NCI-H146 treated with DMSO at 0.1 percent for 48 hours (cell line): ENCODE measurements around the gene TUSC2.

ENCODE experiments used
- DNase-seq: peaks from one replicate; lab custom pipeline; 2025; ENCODE audit not compliant: unreplicated experiment; lab: John Stamatoyannopoulos, UW

Gene TUSC2

GRCh38 chr3:50354850-50355249, 26.8 kb upstream of the TUSC2 start:
- DNase-seq: no peak

DNA sequence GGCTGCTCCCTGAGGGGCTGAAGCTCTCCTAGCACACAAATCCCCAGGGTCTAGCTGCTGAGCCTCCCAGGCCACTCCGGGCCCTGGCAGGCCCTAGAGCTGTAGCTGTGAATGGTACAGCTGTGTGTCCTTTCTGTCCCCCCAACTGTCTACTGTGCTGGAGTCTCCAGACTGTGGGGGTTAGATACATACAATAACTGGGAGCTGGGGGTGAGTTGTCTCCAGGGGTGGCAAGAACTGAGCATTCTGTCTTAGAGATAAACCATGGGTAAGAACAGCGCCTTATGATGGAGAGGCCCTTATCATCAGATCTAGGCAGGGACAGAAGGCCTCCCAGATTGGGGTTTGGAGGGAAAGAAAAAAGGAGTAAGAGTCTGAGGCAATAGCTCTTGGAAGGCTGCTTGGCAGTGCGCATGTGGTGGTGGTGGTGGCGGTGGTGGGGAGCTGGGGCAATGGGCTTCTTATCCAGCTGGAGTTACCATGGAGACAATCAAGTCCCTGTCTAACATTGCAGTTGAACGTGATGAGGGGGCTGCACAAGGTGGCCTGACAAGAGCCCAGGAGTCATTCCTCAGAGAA, 26.3 kb upstream of the TUSC2 start:
- no peak for DNase-seq

DNA sequence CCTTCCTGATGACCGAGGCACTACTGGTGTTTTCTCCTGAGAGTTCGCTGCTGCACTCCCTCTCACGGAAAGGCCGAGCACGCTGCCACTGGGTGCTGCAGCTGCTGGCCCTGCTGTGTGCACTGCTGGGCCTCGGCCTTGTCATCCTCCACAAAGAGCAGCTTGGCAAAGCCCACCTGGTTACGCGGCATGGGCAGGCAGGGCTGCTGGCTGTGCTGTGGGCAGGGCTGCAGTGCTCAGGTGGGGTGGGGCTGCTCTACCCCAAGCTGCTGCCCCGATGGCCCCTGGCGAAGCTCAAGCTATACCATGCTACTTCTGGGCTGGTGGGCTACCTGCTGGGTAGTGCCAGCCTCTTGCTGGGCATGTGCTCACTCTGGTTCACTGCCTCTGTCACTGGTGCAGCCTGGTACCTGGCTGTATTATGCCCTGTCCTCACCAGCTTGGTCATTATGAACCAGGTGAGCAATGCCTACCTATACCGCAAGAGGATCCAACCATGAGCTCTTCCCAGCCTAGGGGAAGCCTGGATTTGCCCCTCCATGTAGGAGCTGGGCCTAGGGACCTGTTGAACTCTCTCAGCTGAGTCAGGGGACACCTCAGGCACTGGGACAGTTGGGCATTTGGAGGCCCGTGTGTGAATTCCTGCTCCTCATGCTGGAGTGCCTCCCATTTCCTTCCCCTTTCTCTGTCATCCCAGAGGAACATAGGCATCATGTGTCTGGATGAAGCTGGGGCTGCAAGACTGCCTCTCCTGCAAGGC, 25.4 kb upstream of the TUSC2 start:
- DNase-seq: no peak

DNA sequence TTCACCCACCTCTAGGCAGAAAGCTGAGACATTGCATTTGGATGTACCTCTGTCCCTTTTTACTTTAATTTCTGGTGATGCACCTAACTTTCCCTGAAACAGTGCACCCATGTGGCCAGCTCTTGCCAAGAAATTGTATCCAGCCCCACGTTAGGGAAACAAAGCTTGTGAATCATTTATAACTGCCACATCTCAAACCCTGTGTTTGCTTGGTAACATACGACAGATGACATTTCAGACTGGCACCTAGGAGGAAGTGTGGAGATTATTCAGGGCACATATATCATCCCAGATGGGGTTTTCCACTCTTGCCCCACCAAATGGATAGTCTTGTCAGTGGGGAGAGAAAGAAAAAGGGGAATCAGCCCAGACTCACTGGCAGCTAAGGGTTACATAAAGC, 24.8 kb upstream of the TUSC2 start:
- no peak for DNase-seq

DNA sequence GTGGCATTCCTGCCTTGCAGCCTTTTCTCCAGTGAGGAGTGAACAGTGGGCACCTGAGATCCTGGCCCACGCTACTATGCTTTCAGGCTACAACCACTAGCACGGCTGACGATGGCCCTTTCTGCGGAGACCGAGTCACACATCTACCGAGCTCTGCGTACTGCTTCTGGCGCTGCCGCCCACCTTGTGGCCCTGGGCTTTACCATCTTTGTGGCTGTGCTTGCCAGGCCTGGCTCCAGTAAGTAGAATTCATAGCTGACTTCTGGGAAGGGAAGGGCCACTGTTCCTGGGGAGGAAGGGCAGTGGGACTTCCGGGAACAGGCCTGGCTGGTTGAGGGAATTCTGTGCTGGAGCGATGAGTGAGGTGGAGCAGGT, 23.3 kb upstream of the TUSC2 start:
- DNase-seq: no peak

DNA sequence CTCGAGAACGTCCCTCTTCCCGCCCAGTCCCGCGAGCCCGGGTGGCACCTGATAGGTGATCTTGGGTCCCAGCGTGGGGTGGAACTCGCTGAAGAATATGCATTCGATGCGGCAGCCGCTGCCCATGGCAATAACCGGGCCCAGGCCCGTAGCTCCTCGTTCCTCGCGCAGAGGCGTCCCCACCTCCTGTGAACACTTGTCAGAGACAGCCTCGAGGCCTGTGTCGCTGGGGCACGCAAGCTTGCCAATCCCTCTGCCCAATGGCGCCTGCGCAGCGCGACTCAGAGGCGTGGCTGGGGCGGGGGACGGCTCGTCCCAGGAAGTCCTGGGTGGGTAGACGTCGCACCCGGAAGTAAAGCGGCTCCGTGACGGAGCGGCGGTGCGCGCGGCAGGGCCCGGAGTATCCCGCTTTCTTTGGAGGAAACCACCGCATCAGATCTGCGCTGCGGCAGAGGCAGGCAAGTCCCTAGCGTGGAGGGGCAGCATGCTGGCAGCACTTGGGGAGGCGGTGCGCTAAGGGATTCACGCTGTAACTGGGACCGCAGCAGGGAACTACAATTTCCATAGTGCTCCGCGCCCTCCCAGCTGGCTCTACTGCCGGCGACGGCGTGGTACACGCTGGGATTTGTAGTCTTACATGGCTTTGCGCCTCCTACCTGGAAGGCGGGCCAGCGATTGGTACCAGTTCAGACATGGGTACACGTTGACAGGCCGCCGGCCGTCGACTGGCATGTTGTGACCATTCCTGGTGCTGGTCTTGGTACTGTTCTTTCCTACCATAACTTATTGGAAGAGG, 22.7 kb upstream of the TUSC2 start, which contains the start of the genes CYB561D2 and NPRL2:
CYB561D2 (plus strand) TSS at position 336 of the 796 bp plus-strand sequence. CDS start 572 bp downstream, outside the sequence.
NPRL2 (minus strand) TSS at position 249 of the 796 bp plus-strand sequence; CDS start at position 126, 123 bp downstream.
- peak; percentile 76 for DNase-seq

- DNase-seq: no peak
Observed at GRCh38 chr3:50350213-50350526, 22.1 kb upstream of the TUSC2 start.

- DNase-seq: peak; percentile 35
Observed at GRCh38 chr3:50347187-50347813, 19.3 kb upstream of the TUSC2 start.

- DNase-seq: peak; percentile 13
Observed at GRCh38 chr3:50345586-50346234, 17.7 kb upstream of the TUSC2 start, which contains the start of gene ZMYND10. ZMYND10 (minus strand) TSS chr3:50345732; CDS start chr3:50345579, 153 bp downstream.

DNA sequence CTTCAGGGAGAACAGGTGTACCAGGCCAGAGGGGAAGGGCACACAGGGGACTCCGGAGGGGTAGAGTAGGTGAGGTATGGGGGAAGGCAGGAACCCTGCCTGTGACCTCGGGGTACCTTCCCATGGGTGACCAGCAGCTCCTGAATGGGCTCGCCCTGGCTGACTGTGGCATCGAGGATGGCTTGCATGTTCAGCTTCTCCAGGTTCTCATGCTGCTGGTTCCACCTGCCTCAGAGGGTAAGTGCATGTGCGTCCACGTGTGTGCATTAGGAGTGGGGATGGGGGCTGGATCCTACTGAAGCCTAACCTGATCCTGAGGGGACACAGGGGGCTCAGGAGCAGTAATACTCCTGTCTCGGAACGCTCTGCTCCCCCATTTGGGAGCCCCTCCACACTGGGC, 17.0 kb upstream of the TUSC2 start:
- DNase-seq: no peak

DNA sequence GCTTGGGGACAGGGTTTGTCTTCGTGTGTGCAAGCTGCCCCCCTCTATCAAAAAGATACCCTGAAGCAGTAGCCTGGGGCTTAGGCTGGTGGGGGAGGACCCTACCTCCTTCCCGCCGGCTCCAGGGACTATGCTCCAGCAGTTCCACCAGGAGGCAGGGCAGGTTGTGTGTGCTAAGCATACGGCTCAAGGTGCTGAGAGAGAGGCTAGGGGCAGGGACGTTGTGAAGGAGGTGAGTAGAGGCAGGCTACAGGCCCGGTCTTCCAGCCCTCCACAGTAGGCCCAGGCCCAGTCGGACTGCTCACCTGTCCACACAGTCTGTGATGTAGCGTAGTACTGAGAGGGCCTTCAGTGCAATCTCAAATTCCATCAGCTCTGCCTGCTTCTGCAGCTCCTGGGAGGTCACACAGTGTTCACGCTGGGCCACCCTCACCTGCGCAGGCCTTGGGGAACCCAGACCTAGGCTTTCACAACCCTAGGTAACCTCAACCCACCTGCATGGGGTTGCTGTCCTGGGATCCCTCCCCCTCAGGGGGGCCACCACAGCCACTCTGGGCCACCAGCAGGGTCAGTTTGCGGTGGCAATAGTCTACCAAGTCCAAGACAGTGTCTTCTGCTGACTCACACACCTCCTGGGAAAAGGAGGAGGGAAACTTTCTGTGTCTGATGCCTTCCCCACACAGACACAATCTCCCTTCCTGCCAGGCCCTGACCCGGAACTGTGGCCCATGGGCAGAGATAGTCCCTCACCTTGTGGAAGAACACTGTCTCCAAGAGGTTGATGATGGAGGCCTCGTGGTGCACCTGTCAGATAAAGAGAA, 15.0 kb upstream of the TUSC2 start:
- DNase-seq: no peak

DNA sequence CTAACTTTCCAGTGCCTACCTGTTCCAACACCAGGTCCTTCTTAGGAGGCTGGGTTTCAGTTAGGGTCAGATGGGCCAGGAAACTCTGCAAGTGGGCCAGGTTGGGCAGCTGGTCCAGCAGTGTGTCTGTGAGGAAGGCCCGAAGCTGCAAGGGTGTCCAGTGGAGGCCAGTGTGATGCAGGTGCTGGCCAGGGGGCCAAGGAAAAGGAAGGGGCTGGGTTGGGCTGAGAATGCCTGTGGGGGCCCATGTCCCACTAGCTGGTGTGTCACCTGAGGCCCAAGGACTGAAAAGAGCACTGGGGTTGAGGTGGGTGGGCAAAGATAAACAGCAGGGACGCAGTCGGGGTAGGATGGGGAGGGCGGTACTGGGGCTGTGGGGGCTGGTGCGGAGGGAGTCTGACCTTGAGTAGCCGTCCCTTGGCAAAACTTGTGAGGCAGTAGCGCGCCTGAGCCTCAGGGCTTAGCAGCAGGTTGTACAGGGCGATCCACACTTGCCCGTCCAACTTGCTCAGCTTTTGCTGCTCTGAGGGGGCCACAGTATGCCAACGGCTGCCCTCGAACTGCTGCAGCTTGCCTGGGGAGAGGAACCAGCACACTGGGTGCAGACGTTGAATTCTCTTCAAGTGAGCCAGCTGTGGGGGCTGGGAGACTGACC, 14.1 kb upstream of the TUSC2 start:
- no peak for DNase-seq

DNA sequence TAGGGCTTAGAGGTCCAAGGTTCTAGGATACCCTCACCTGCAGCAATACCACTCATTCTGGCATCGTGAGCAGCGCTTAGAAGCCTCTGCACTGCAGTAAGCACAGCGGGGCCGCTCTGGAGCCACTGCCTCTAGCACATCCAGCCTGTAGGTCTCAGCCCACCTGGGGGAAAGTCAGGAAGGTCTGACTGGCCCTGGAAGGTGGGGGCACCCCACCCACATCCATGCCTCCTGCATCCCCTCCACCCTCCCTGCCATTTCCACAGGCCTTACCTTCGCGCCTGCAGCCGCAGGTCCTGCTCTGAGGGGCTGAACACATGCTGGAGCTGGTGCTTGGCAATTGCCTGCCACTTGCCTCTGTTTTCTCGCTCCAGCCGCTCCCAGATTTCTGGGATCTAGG, 13.5 kb upstream of the TUSC2 start:
- no peak for DNase-seq

DNA sequence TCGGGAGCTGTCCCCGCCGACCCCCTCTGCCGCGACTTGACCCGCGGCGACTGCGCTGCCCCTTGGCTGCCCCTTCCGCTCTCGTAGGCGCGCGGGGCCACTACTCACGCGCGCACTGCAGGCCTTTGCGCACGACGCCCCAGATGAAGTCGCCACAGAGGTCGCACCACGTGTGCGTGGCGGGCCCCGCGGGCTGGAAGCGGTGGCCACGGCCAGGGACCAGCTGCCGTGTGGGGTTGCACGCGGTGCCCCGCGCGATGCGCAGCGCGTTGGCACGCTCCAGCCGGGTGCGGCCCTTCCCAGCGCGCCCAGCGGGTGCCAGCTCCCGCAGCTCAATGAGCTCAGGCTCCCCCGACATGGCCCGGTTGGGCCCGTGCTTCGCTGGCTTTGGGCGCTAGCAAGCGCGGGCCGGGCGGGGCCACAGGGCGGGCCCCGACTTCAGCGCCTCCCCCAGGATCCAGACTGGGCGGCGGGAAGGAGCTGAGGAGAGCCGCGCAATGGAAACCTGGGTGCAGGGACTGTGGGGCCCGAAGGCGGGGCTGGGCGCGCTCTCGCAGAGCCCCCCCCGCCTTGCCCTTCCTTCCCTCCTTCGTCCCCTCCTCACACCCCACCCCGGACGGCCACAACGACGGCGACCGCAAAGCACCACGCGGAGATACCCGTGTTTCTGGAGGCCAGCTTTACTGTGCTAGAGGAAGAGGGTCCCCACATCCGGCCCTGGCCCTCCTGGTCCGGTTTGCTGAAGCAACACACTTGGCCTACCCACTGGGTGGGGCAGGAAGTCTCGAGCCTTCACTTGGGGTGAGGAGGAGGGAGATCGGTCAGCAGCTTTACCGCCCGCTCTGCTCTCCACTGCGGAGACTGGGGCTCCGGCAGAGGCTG, 12.7 kb upstream of the TUSC2 start, which contains the start of gene RASSF1:
RASSF1 (minus strand) TSS at position 389 of the 882 bp plus-strand sequence; CDS start at position 358, 31 bp downstream.
- no peak for DNase-seq

GRCh38 chr3:50340147-50340447, 12.1 kb upstream of the TUSC2 start:
- DNase-seq: no peak

DNA sequence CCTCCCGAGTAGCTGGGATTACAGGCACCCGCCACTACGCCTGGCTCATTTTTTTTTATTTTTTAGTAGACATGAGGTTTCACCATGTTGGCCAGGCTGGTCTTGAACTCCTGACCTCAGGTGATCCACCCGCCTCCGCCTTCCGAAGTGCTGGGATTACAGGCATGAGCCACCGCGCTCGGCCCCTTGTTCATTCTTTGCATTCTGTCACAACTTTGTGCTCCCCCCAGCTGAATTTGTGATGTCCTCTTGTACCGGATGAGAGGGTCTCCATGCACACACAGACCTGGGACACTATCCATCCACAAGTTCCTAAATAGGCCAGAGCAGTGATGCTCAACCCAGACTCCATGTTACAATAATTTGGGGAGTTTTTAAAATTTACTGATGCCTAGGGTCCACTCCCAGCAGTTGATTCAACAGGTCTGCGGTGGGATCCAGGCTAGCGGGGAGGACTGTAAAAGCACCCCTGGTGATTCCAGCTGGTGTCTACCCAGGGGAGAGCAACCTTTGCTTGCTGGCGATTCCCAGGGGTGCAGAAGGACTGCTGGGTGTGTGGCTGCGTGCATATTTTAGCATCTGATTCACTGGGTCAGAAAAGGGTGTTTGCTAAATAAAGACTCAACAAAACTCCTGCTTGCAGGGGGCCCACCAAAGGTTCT, 11.6 kb upstream of the TUSC2 start:
- no peak for DNase-seq

- DNase-seq: no peak
Observed at GRCh38 chr3:50338965-50339364, 10.9 kb upstream of the TUSC2 start.
